ENCODE results near the gene RUBCNL. TPM values are rescaled to one million over a fixed set of nuclear protein-coding genes. Genes with fewer than 3 reads are reported as not detected.

The RUBCNL gene
- total and polyA plus RNA-seq, 9 of the 15 experiments (the other 6 are each of a cell fraction or from before 2014, with no cell fraction given): 0.04 to 0.35 (median 0.12) TPM; not detected in 3

DNA sequence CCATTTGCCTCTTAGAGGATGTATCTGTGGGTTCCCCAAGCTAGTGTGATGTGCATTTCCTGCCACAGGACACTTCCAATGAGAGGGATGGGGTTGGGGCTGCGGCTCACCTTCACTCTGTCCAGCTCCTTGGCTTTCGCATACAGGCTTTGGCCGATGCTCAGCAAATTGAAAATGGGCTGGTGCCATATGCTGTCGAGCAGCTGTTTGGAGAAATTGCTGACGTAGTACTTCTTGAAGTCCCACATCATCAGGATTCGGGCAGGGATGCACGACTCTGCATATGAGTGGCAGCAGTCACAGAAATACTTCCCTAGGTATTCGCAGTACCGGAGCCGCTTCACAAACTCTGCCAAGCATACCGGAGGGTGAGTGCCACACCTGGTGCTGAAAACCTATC, 37.0 kb downstream of the RUBCNL start:
- H3K4me1 ChIP-seq (replicated peaks in 1 of 2; ENCODE audit: control insufficient read depth in 2 of 2, insufficient read depth in 2 of 2, low read length in 2 of 2): no peaks in the 10 kb centered on the region
- H3K9me1 ChIP-seq (ENCODE audit: control insufficient read depth, insufficient read depth, low read length): no peaks in the 10 kb centered on the region
- FAIRE-seq (no peak), DNase-seq (ENCODE audit: extremely low read depth in 1 of 4, low spot score in 3 of 4) (no peak), ATAC-seq (no peak)
- no peaks in the 10 kb centered on the region for H3K79me2 ChIP-seq (ENCODE audit: control insufficient read depth, insufficient read depth, low read length)
- TF ChIP-seq FOXK1 (CRISPR knock-in tag; IDR thresholded peaks at IDR 0.05; ENCODE audit: borderline replicate concordance): no peak
- TF ChIP-seq, protein P1, sequence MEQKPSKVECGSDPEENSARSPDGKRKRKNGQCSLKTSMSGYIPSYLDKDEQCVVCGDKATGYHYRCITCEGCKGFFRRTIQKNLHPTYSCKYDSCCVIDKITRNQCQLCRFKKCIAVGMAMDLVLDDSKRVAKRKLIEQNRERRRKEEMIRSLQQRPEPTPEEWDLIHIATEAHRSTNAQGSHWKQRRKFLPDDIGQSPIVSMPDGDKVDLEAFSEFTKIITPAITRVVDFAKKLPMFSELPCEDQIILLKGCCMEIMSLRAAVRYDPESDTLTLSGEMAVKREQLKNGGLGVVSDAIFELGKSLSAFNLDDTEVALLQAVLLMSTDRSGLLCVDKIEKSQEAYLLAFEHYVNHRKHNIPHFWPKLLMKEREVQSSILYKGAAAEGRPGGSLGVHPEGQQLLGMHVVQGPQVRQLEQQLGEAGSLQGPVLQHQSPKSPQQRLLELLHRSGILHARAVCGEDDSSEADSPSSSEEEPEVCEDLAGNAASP (IDR thresholded peaks at IDR 0.05): no peak
- peak; percentile 76 for TF ChIP-seq C11orf30 (IDR thresholded peaks at IDR 0.05; ENCODE audit: low read depth)
- no peak for TF ChIP-seq ELF4 (CRISPR knock-in tag; IDR thresholded peaks at IDR 0.05)
- TF ChIP-seq MAFF (IDR thresholded peaks at IDR 0.05; ENCODE audit: low read length): peak; percentile 85
- TF ChIP-seq MAFK (IDR thresholded peaks at IDR 0.05; ENCODE audit: low read length): peak; percentile 85
- TF ChIP-seq MAFG (tag; conservative IDR thresholded peaks at IDR 0.05): peak; percentile 69
- TF ChIP-seq, protein P2, sequence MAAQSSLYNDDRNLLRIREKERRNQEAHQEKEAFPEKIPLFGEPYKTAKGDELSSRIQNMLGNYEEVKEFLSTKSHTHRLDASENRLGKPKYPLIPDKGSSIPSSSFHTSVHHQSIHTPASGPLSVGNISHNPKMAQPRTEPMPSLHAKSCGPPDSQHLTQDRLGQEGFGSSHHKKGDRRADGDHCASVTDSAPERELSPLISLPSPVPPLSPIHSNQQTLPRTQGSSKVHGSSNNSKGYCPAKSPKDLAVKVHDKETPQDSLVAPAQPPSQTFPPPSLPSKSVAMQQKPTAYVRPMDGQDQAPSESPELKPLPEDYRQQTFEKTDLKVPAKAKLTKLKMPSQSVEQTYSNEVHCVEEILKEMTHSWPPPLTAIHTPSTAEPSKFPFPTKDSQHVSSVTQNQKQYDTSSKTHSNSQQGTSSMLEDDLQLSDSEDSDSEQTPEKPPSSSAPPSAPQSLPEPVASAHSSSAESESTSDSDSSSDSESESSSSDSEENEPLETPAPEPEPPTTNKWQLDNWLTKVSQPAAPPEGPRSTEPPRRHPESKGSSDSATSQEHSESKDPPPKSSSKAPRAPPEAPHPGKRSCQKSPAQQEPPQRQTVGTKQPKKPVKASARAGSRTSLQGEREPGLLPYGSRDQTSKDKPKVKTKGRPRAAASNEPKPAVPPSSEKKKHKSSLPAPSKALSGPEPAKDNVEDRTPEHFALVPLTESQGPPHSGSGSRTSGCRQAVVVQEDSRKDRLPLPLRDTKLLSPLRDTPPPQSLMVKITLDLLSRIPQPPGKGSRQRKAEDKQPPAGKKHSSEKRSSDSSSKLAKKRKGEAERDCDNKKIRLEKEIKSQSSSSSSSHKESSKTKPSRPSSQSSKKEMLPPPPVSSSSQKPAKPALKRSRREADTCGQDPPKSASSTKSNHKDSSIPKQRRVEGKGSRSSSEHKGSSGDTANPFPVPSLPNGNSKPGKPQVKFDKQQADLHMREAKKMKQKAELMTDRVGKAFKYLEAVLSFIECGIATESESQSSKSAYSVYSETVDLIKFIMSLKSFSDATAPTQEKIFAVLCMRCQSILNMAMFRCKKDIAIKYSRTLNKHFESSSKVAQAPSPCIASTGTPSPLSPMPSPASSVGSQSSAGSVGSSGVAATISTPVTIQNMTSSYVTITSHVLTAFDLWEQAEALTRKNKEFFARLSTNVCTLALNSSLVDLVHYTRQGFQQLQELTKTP (IDR thresholded peaks at IDR 0.05; ENCODE audit: low read depth in 1 of 2, partially characterized antibody in 2 of 2): no peak
- no peak for TF ChIP-seq ZNF778 (CRISPR knock-in tag; IDR thresholded peaks at IDR 0.05)
- no peak for TF ChIP-seq ZNF589 (CRISPR knock-in tag; IDR thresholded peaks at IDR 0.05; ENCODE audit: low read depth)
- peak; percentile 83 for TF ChIP-seq ZNF316 (IDR thresholded peaks at IDR 0.05)
- no peaks in the 10 kb centered on the region for H4K20me1 ChIP-seq (replicated peaks; ENCODE audit: control insufficient read depth, insufficient read depth, low read length)
- intact Hi-C loops (cut with micrococcal nuclease) (no loop called here), in situ Hi-C loops (cut with MboI) (no loop called here)
- 6% methylated on average over 11 of the region's 11 CpGs for WGBS (ENCODE audit: insufficient coverage, low coverage, missing lambda C conversion rate)
- H3K9ac ChIP-seq (ENCODE audit: insufficient read depth in 1 of 2, low read depth in 2 of 2, low read length in 2 of 2): no peak overlapping the region
- H2AFZ ChIP-seq (ENCODE audit: low read depth, low read length): no peak overlapping the region
- H3K9me3 ChIP-seq (replicated peaks; ENCODE audit: control insufficient read depth, insufficient read depth, low read depth, low read length): no peaks in the 10 kb centered on the region; the same call in 1 of the 2 replicates
- POLR2A ChIA-PET: no interaction called here
- H3K4me3 ChIP-seq: no peak overlapping the region
- H3K27ac ChIP-seq (ENCODE audit: extremely low read depth, low read depth, low read length): no peak overlapping the region
- CTCF ChIA-PET (ENCODE audit: low intra/inter-chr PET ratio): no interaction called here
- H3K36me3 ChIP-seq (ENCODE audit: control insufficient read depth, insufficient read depth, low read length): no peaks in the 10 kb centered on the region
- no peak overlapping the region for H3K4me2 ChIP-seq (ENCODE audit: insufficient read depth, low read length)
- H3K27me3 ChIP-seq (ENCODE audit: control insufficient read depth in 2 of 2, insufficient read depth in 2 of 2, low read length in 2 of 2): peaks cover 0 to 21% of the 10 kb centered on the region in 2 experiments; a peak in 1 of 5 replicates
- no TSS peak for BruUV-seq (replicated peaks)

Measured in K562 (cell line).